CD4-positive, alpha-beta T cell treated with Interleukin-21 for 1 hour (primary cell): ENCODE measurements around the gene YIPF2.
"Not testable (repeated sequence)": the region's sequence is repeated elsewhere in the genome, so short reads cannot be mapped to it uniquely, and the experiment has no call there.

Experiments
- DNase-seq: peaks from one replicate; pipeline ENCODE4 v3.0.0-alpha.2; 2020

Gene YIPF2

GRCh38 chr19:10908380-10908960 is 20.0 kb downstream of the YIPF2 start:
- no peak for DNase-seq

GRCh38 chr19:10907925-10908324 is 20.5 kb downstream of the YIPF2 start:
- DNase-seq: no peak

- no peak for DNase-seq
These were observed 29.2 kb downstream of the YIPF2 start for GRCh38 chr19:10899151-10899653.

GRCh38 chr19:10898633-10899032 is 29.8 kb downstream of the YIPF2 start:
- DNase-seq: no peak

- no peak for DNase-seq
These were observed 31.4 kb downstream of the YIPF2 start for GRCh38 chr19:10896851-10897526.

GRCh38 chr19:10895920-10896319 is 32.5 kb downstream of the YIPF2 start:
- DNase-seq: no peak

GRCh38 chr19:10895363-10895762 is 33.1 kb downstream of the YIPF2 start:
- DNase-seq: no peak

GRCh38 chr19:10894911-10895213 is 33.6 kb downstream of the YIPF2 start:
- no peak for DNase-seq

- no peak for DNase-seq
These were observed 36.2 kb downstream of the YIPF2 start for GRCh38 chr19:10892256-10892655.

- no peak for DNase-seq
These were observed 36.9 kb downstream of the YIPF2 start for GRCh38 chr19:10891405-10892086.

- no peak for DNase-seq
These were observed 38.6 kb downstream of the YIPF2 start for GRCh38 chr19:10889880-10890279.

GRCh38 chr19:10888421-10888866 is 40.0 kb downstream of the YIPF2 start:
- no peak for DNase-seq

GRCh38 chr19:10887616-10888367 is 40.6 kb downstream of the YIPF2 start:
- no peak for DNase-seq

GRCh38 chr19:10885201-10886169 is 43.0 kb downstream of the YIPF2 start:
- no peak for DNase-seq

- DNase-seq: no peak
These were observed 44.2 kb downstream of the YIPF2 start for GRCh38 chr19:10884274-10884673.

- DNase-seq: no peak
These were observed 46.4 kb downstream of the YIPF2 start for GRCh38 chr19:10882108-10882457.

GRCh38 chr19:10881403-10882107 is 46.9 kb downstream of the YIPF2 start:
- no peak for DNase-seq

GRCh38 chr19:10878253-10878652 is 50.2 kb downstream of the YIPF2 start:
- no peak for DNase-seq

GRCh38 chr19:10877608-10878007 is 50.8 kb downstream of the YIPF2 start:
- not testable (repeated sequence) for DNase-seq

GRCh38 chr19:10876459-10877240 is 51.8 kb downstream of the YIPF2 start:
- no peak for DNase-seq

GRCh38 chr19:10874024-10874423 is 54.4 kb downstream of the YIPF2 start:
- DNase-seq: no peak
